ENCODE results near the gene C3orf22. TPM values are rescaled to one million over a fixed set of nuclear protein-coding genes. Genes with fewer than 3 reads are reported as not detected.

Gene C3orf22
- total RNA-seq, 1 donor, result not detected

DNA sequence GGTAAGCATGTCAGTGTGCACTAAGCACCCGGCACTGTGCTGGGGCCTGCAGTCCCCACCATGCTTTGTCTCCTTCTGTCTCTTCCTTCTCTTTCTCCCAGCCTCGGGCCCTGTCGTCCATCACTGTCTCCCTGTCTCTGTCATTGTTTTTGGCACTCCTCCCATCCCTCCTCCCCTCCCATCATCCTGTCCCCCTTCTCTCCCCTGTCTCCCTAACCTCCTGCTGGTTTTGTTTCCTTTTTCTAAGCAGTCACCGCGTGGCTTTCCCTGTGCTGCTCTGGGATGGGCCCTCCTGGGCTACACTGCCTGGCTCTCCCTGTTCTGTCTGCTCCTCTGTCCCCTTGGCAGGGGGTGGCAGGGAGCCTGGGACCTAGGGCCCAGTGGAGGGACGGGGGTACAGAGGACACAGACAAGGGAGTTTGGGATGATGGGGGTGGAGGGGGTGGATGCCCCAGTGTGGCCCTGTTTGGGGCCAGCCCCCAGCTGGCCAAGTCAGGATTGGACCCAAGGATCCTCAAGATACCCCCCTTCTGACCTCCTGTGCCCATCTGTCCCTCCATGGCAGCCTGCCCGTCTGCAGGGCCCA, 29.1 kb downstream of the C3orf22 start:
- no peak for DNase-seq (ENCODE audit: low read depth in 2 of 3, low spot score in 2 of 3)

DNA sequence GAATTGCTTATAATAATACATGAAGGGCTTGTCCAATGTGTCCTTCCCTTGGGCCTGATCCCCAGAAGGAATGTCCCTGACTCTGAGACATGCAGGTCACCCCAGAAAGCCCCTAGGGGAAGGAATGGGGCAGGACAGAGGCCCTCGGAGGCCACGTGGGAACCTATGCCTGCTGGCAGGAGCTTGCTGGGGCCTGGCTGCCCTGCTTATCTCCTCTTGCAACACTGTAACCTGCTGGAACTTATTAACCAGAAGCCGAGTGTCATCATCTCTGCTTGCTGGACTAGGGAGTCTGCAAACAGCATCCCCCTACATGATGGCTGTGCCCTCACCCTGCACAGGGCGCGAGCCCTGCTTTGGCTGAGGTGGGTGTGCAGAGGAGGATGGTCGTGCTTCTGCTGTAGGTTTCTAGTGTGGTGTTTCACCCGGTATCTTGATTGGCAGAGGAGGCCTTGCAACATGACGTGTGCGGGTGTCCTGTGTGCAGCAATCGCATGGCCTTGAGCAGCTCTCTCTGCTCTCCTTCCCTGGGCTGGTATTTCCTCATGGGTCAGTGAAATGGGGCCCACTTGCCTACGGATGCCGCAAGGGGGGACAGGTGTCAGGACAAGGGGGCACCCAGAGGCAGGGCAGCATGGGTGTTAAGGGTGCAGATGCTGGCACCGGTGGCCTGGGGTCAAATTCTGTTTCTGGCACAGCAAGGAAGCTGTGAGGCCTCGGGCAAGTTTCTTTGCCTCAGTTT, 29.8 kb downstream of the C3orf22 start:
- DNase-seq (ENCODE audit: low read depth in 2 of 3, low spot score in 2 of 3), result peak in 1 of 3 donors; percentile 41

DNA sequence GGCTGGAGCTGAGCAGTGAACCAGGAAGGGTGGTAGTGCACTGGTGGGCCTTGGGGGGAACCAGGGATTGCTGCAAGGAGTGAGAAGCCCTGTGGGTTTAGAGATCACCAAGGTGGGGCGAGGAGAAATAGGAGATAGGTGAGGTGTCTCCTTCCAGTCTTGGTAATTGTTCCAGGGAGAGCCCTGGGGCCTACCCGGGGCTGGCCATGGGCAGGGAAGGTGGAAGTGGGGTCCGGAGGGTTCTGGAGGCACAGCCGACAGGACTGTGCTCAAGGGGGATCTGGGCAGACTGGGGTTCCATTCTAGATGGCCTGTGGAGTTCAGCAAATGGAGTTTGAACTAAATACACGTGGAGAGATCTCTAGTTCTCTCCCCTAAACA, 30.3 kb downstream of the C3orf22 start:
- DNase-seq (ENCODE audit: low read depth in 2 of 3, low spot score in 2 of 3), result no peak

DNA sequence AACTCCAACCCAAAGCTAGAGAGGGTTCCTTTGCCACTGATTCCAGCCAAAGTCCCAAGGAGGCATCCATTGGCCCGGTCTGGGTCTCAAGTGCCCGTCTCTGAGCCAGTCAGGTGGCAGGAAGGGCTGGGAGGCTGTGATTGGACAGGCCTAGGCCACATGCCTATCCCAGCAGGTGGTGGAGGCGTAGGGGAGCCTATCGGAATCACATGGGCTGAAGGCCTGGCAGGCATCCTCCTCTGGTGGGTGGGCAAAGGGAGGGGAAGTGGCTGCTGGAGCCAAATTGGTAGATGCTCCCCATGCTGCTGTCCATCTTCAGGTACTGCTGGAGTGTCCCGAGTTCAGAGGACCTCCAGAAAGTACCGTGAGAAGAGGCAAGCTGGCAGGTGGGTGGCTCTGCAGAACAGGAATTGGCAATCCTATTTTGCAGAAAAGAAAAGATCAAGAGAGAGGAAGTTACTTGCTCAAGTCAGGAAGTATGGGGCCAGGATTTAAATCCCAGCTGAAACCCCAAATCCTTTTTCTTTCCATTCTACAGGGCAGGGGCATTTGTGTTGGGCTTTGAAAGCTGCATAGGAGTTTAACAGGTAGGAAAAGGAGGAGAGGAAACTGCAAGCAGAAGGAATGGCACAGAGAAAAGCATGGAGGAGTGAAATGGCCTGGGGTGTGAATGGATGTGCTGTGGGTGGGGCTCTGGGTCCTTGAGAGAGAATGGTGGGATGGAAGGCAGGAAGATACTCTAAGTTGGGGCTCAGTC, 31.1 kb downstream of the C3orf22 start:
- peak in 1 of 3 donors; percentile 35 for DNase-seq (ENCODE audit: low read depth in 2 of 3, low spot score in 2 of 3)

DNA sequence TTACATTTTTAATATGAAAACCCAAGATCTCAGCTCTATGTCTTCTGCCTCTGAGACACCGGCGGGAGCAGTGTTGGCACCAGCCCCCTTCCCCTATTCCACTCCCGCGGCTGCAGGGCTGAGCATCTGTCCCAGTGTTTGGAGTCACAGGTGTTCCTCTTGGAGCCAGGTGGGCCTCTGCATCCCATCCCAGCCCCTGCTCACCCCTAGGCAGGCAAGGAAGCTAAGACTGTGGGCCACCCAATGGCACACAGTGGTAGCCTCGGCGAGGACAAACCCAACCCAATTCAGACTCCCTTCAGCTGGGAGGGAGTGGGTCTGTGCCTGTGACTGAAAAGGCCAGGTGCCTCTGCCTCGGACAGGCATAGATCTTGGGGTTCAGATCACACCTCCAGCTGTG, 31.7 kb downstream of the C3orf22 start:
- DNase-seq (ENCODE audit: low read depth in 2 of 3, low spot score in 2 of 3), result no peak

DNA sequence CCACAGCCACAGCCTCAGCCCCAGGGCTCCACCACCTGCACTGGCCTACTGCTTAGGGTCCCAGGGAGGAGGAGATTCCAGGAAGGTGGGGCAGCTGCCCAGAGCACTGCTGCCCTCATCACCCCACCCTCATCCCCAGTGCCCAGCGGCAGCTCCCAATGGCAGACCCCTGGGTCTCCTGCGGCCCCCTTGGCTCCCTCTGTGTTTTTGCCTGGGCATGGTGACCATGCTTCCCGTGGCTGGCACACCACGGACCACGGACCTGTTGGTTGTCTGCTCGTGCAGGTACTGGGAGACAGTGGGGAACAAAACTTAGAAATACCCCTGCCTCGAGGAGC, 32.1 kb downstream of the C3orf22 start:
- no peak for DNase-seq (ENCODE audit: low read depth in 2 of 3, low spot score in 2 of 3)

DNA sequence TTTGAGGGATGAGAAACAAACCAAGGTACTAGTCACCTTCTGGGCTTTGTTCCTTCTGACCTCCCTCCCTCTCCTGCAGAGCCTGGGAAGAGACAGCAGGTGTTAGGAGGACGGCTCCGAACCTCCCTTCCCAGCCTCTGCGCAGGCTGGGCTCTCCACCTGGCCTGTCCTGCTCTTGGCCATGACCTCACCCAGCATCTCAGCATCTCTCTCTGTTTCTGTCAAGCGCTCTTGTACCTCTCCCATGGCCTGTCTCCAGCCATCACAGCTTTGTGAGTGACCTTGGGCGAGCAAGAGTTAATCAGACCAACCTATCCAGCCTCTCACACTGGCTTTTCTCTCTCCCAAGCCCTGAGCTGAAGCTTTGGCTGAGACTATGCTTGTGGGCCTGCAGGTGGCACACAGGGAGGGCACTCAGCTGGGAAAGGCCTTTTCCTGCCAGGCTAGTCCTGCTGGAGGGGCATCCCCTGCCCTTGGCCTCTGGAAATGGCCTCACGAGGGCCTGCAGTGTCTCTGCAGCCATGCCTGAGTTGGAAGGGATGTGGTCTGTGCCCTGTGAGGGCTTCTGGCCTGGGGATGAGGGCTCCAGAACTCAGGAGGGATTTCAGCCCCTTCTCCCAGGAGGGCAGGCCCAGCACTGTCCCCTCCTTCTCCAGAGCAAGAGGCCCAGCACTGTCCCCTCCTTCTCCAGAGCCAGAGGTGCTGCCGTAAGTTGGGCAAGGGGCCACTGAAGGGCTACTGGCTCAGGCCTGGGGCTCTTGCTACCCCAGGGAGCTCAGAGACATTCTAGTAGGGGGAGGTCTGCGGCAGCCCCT, 32.7 kb downstream of the C3orf22 start:
- no peak for DNase-seq (ENCODE audit: low read depth in 2 of 3, low spot score in 2 of 3)

DNA sequence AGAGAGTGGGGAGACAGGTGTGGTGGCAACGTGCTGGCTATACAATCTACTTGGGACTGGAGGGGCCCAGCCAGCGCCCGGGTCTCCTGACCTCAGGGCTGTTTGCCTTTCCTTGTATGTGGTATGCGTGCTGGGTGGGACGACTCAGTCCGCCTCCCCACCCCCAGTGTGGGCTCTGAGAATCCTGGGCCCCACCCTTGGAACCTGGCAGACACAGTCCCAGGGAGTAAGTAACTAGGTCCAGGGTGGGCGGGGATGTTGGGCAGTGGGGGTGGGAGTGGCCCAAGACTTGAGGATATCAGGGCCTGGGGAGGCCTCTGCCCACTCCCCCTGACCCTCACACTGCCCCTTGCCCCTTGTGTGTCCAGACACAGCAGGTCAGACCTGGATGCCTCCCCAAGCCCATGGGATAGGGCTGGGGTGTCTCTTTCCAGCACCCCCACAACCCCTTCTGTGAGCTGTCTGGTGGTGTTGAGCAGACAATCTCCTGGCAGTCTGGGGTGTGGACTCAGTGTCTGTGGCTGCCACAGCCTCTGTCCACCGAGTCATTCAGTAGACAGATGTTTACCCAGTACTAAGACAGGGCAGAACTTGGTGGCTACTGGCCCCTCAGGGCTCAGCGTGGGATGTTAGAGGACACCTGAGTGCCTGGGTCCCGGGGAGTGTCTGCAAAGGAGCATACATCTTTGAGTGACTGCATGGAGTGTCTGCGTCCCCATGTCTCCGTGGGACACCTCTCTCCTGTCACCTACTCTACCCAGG, 33.5 kb downstream of the C3orf22 start:
- DNase-seq (ENCODE audit: low read depth in 2 of 3, low spot score in 2 of 3), result no peak

DNA sequence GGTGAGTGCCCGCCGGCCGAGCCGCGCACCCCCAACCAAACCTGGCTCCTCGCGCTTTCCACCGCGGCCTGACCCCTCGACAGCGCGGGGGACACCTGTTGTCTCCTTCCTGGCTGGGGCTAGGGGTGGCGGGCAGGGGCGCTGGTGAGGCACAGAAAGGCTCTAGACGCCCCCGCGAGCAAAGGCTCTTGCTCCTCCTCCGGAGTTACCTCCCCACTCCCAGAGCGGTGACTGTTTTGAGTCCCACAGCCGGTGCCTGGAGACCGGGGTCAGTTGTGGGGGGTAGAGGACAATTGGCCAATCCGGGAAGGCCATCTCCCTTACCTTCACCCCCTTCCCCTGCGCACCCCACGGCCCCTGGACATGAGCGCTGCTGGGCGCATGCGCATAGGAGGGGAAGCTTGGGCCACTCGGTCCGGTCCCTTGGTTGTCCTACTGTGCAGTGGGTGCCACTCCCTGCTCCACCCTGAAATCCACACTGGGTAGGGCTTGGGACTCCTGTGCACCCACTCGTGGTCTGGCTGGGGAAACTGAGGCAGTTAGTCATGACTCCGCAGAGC, 34.2 kb downstream of the C3orf22 start:
- DNase-seq (ENCODE audit: low read depth in 2 of 3, low spot score in 2 of 3), result peak in 2 of 3 donors; percentile 60 to 65

DNA sequence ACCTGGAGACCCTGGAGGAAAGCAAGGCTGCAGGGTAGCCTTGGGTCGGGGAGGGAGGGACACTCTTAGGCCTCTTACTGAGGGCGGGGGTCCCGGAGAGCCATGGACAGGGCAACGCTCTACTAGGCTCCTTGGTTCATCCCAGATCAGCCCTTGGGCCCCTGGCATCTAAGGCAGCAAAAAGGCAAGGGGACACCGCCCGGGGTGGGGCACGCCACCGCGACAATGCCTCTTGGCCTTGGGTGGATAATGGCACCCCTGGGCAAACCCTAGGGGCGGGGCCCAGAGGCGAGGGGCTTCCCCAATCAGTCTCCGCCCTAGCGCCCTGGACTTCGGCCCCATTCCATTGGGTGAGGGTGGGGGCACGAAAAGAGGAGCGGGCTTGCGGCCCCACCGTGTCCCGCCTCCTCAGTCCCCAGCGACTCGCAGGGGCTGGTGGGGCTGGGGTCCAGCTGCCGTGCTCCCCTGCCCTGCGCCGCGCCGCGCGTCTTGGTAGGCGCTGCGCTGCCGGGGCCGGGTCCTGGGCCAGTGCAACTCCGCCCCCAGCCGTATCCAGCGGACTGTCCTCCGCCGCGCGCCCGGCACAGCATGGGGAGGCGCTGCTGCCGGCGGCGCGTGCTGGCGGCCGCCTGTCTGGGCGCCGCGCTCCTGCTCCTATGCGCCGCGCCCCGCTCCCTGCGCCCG, 34.8 kb downstream of the C3orf22 start, which contains the start of gene CHST13:
CHST13 (plus strand) TSS at position 411 of the 684 bp plus-strand sequence; CDS start at position 589, 178 bp downstream.
- peak in 2 of 3 donors; percentile 58 to 68 for DNase-seq (ENCODE audit: low read depth in 2 of 3, low spot score in 2 of 3)

DNA sequence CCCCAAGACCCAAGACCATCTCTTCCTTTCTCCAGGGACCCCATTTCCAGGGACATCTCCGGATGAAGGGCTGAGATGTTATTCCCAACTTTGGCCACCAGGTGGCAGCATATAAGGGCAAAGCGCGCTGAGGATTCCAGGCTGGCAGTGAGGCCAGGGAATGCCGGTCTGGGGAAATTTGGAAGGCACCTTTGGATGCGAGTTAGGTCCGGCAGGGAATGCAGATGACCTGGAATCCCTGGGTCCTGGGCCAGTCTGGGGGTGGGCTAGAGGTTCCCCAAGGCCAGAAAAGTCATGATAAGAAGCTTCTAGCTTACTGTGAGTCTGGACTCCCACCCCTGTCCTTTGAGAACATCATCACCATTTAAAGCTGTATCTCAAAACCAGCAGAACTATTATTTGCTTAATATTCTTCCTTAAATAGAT, 36.4 kb downstream of the C3orf22 start:
- DNase-seq (ENCODE audit: low read depth in 2 of 3, low spot score in 2 of 3), result peak; percentile 17 to 46 (median 44)

DNA sequence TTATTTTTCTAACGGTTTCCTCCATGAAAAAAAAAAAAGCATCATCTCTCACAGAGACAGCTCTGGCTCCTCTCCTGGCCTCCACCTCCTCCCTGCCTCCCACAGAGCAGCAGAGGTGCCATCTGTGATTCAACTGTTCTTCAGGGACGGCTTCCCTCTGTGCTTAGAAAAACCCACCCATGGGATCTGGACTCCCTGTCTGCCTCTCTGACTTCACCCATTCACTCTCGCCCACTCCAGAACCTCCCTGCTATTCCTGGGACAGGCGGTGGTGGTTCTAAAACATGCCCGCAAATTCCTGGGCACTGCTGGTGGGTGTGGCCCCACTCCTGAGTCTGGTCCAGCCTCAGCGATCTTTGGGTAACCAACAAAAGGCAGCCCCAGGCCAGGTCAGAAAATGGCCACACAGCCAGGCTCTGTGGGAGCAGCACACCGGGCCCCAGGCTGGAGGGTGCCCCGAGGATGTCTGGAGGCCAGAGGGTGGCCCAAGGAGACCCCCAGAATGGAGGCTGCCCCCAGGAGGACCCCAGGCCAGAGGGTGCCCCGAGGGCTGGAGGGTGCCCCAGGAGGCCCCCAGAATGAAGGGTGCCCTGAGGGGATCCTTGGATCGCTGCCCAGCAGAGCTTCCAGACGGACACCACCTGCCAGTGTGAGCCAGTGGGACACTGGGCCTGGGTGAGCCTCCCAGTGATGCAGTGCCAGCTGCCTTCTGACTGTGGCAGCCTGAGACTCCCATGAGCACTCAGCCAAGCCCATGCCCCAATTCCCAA, 37.4 kb downstream of the C3orf22 start:
- no peak for DNase-seq (ENCODE audit: low read depth in 2 of 3, low spot score in 2 of 3)

DNA sequence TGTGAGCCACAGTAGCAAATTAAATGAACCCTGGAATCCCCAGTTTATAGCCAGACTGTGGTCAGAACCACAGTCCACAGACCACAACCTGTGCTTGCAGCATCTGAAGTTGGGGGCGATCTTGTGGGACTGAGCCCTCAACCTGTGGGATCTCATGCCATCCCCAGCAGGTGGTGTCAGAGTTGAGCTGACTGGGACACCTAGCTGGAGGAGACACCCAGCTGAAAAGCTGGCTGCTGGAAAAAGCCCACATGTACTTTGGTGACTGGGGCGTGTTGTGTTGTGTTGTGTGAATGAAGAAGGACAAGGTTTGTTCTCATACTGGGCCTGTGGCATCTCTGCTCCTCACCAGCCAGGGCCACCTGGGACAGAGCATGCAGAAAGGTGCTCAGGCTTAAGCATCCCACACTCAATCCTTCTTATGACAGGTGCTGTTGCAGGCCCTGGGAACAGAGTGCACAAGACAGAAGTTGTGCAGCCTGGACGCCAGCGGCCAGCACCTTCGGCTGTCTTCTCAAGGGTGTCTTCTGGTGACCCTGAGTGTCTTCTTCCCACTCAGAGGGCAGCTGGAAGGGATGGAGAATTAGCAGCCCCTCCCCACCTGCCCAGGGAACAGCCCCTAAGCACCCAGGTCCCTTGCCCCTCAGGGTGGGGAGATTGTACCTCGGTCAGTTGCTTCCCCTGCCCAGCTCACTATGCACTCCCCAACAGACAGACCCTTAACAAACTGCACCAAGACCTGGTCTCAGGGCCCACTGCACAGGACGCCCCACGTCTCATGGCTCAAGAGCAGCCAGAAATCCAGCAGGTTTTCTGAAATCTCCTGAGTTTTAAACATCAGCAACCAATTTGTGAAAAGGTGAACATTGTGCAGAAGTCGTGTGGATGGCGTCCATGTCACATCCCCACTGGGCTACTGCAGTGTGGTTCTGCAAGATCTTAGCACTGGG, 39.0 kb downstream of the C3orf22 start:
- DNase-seq (ENCODE audit: low read depth in 2 of 3, low spot score in 2 of 3), result no peak

DNA sequence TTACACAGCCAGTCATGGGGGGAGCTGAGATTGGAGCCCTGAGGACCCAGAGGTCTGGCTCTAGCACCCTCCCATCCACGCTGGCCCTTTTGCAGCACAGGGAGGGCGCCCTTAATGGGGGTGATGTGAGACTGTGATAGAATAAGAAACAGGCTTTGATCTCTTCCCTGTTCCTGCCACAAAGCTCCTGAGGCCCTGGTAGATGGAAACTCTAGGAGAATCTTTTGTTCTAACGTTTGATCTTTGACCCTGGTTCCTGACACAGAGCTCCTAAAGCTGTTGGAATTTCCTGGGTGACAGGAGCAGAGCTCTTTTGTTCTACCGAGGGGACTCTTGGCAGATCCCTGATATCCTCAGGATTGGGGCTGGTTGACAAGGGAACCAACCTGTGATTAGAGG, 40.0 kb downstream of the C3orf22 start:
- no peak for DNase-seq (ENCODE audit: low read depth in 2 of 3, low spot score in 2 of 3)

DNA sequence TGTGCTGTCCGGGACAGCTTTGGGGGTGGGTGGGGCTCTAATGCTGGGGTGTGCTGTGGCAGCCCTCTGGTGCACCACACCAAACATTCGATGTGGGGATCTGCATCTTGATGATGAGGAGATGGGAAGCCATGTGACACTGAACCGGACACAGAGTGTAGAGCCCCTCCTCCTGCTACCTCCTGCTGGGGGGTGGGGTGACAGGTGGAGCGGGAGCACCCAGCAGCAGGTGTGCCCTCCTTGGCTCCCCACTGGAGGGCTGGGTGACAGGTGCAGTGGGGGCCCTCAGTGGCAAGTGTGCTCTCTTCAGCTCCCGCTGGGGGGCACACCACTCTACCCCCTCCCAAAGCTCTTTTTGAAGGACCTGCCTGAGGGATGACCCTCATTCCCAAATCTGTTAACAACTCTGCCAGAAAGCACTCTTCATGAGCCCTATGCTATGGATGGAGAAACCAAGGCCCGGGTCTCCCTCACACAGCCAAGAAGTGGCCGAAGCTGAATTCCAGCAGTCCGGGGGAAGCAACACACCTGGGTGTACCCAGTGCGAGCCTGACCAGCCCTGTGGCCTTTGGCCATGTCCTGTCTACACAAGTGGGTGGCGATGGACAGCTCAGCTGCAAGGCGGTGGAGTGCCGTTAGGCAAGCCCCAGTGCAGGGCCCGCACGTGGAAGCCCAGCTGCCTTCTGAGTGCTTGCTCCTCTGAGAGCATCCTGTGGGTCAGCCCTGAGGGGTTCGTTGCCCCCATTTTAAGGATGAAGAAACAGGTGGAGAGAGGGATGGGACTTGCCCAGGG, 40.5 kb downstream of the C3orf22 start:
- no peak for DNase-seq (ENCODE audit: low read depth in 2 of 3, low spot score in 2 of 3)

DNA sequence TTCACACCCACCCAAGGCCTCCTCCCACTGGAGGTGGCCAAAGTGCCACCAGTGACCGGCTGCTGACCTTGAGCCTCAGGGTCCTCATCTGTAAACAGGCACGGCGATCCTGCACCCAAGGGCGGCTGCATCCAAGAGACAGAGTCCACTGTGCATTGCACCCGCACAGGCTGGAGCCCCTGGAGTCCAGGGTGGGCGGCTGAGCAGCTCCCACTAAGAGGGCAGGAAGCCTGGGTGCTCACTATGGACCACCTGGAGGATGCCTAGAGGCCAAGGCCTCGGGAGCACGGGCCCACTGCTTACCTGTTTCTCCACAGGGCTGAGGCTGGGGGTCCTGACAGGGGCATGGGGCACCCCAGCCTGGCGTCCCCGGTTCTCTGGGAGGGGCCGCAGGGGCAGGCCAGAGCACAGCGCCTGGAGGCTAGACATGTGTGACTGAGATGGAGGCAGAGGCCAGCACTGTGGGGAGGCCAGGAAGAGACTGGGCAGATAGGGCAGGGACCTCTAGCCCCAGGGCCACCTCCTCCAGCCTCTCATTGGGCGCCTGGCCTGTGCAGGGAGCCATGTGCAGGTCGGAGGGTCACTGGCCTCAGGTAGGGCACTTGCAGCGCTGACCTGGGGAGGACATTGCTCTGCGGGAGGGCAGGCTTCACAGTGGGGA, 41.3 kb downstream of the C3orf22 start, which contains the start of gene UROC1:
UROC1 (minus strand) TSS at position 483 of the 661 bp plus-strand sequence; CDS start at position 429, 54 bp downstream.
- DNase-seq (ENCODE audit: low read depth in 2 of 3, low spot score in 2 of 3), result no peak

All from hematopoietic multipotent progenitor cell (in vitro differentiated cells).